ENCODE measurements around the gene CTIF.

Gene CTIF

GRCh38 chr18:48729404-48729803 is 190.6 kb downstream of the CTIF start:
- no peak for DNase-seq (ENCODE audit: low read depth in 2 of 2)

GRCh38 chr18:48730010-48730409 is 191.2 kb downstream of the CTIF start:
- no peak for DNase-seq (ENCODE audit: low read depth in 2 of 2)

- no peak for DNase-seq (ENCODE audit: low read depth in 2 of 2)
These were observed 194.1 kb downstream of the CTIF start for GRCh38 chr18:48732767-48733424.

DNA sequence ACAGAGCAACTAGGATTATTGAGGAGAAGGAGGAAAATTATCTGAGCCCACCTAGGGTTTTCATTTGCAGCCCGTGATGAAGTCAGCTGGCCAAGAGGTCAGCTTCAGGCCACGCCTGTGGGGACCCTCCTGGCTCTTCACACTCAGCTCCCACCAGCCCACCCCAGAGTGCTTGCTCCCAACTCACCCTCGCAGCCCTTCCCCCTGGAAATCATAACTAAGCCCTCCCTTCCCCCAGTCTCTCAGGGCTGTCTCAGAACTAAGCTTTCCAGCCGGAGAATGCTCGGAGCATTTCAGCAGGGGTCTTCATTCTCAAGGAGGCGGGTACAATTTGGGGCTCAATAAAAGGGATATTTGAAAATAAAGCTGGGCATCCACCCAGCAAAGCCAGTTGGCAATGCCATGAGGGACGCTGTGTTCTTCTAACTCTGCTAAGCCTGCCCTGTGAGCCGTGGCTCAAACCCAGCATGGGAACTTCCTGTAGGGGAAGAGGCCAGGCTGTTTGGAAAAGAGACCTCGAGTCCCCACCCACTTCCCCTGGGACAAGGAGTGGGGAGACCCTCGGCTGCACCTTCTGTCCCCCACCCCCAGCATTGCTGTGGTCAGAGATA is 194.9 kb downstream of the CTIF start:
- DNase-seq (ENCODE audit: low read depth in 2 of 2): no peak

- DNase-seq (ENCODE audit: low read depth in 2 of 2): no peak
These were observed 195.6 kb downstream of the CTIF start for GRCh38 chr18:48734460-48734859.

DNA sequence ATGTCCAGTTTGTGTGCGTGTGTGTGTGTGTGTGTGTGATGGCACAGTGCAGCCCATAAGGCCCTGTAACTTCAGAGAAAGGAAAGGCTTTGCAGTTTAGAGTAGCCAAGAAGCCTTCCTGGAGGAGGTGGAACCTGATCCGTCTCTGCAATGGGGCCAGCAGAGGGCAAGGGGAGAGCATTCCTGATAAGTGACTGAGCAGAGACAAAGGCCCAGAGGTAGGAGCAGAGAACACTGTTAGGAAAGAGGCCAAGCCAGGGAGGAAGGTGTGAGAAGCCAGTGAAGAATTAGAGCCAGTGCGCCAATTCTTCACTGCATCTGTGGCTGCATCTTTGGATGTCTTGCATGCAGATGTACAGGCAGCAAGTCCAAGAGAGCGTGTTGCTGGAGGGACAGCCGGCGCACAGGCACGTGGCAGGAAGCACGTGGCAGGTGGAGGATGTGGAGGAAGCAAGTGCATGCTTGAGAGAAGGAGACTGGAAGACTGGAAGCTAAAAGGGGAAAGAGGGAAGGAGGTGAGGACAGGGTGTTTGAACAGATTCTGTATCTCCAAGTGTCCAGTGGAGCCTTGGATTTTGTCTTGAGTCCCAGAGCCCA is 196.3 kb downstream of the CTIF start:
- no peak for DNase-seq (ENCODE audit: low read depth in 2 of 2)

GRCh38 chr18:48735681-48736255 is 196.9 kb downstream of the CTIF start:
- no peak for DNase-seq (ENCODE audit: low read depth in 2 of 2)

DNA sequence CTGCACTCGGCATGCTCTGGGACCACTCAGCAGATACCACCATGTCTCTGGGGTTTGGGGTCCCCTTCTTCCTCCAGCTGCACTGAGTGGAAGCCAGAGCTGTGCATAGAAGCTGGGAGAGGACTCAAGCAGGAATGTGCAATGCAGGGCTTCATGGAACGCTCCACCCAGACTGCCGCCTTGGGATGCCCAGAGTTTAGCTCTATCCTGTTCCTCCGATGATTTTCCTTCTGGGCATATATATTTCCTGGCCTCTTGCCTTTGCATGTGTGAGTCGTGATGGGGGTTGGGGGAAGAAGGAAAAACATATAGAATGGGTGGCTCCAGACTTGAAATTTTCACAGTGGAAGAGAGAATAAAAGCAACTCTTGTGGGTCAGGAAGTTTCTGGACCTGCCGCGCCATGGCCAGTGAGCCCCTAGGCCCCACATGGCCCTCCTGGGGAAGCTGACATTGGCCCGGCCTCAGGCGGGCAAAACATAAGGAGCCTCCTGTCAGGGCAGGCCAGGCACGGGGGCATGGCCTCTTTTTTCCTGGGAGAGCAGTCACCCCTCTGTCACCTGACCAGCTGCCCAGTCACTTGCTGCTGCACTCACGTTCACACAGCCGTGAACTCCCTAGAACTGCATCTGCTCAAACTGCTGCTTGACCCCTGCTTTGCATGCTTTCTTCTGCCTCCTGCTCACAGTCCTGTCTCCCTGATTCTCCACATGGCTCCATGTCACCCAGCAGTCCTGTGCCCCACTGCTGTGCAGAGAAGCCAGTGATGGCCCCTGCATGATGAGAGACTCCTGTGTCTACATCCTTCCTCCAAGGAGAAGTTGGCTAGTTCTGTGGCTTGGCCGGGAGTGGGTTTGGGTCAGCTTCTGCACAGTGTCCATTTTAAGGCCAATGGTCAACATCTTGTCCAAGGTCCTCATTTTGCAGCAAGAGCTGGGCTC is 197.8 kb downstream of the CTIF start:
- no peak for DNase-seq (ENCODE audit: low read depth in 2 of 2)

DNA sequence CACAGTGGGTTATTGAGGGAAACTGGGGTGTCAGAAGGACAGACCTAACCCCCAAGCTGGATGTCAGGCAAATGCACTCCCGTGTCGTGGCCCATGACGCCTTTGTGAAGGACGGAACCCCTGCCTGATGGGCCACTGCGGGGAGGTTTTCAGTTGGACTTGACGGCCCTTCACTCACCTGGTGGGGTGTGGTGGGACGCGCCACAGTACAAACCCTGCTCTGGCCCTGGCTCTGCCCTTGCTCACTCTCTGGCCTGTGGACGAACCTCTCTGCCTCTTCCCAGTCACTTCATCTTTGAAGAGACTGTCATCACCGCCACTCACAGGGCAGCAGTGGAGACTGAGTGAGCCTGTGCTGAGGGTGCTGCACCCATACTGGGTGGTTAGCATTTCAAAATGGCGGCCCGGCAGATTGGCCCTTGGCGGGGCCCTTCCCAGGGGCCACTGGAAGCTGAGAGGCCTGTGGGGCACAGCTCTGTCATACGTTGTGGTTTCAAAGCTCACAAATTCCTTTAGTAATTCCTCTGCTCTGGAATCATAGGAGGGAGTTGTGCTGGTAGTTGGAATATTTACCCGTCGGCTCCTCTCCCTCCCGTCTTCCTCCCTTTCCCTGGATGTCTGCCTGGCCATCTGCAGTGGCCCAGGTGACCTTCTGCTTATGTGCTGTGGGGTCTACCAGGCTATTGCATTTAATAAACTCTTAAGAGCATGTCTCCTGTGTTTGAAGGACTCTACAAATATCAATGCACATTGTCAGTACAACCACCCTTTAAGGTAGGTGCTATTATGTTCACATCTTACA is 200.6 kb downstream of the CTIF start:
- DNase-seq (ENCODE audit: low read depth in 2 of 2): no peak

- DNase-seq (ENCODE audit: low read depth in 2 of 2): no peak
These were observed 201.2 kb downstream of the CTIF start for GRCh38 chr18:48740068-48740440.

GRCh38 chr18:48740851-48741485 is 202.1 kb downstream of the CTIF start:
- DNase-seq (ENCODE audit: low read depth in 2 of 2): no peak

- DNase-seq (ENCODE audit: low read depth in 2 of 2): no peak
These were observed 203.0 kb downstream of the CTIF start for GRCh38 chr18:48741866-48742265.

DNA sequence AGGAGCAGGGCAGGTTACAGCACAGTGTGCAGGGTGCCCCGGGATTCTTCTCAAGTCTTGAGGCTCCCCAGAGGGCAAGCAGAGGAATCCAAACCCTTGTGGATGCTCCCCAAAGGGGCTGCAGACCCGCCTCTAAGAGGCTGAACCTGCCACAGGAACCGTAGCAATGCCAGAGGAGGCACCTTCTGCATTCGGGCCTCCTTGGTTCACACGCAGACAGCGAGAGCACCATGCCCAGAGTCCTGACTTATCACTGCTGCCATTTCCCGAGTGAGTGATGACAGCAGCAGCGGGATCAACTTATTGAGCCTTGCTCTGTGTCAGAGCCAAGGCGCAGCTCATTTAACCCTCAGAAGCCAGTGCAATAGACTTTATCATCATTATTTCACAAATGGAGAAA is 203.5 kb downstream of the CTIF start:
- no peak for DNase-seq (ENCODE audit: low read depth in 2 of 2)

- no peak for DNase-seq (ENCODE audit: low read depth in 2 of 2)
These were observed 204.1 kb downstream of the CTIF start for GRCh38 chr18:48742706-48743475.

- no peak for DNase-seq (ENCODE audit: low read depth in 2 of 2)
These were observed 205.1 kb downstream of the CTIF start for GRCh38 chr18:48743886-48744285.

DNA sequence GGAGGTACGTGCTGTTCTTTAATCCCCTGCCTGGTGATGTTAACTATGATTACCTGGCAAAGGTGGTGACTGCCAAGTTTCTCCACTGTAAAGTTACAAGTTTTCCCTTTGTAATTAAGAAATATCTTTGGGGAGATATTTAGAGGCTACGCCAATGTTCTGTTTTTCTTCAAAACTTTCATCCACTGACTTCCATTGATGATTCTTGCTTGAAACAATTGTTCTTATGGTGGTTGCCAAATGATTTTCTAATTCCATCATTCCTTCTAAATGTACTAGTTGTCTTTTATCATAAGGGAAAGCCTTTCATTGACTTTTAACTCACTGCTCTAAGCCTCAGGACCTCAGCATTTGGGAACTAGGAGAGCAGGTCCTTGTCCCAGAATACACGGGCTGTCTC is 206.5 kb downstream of the CTIF start:
- DNase-seq (ENCODE audit: low read depth in 2 of 2): no peak

GRCh38 chr18:48749768-48750167 is 210.9 kb downstream of the CTIF start:
- DNase-seq (ENCODE audit: low read depth in 2 of 2): no peak

DNA sequence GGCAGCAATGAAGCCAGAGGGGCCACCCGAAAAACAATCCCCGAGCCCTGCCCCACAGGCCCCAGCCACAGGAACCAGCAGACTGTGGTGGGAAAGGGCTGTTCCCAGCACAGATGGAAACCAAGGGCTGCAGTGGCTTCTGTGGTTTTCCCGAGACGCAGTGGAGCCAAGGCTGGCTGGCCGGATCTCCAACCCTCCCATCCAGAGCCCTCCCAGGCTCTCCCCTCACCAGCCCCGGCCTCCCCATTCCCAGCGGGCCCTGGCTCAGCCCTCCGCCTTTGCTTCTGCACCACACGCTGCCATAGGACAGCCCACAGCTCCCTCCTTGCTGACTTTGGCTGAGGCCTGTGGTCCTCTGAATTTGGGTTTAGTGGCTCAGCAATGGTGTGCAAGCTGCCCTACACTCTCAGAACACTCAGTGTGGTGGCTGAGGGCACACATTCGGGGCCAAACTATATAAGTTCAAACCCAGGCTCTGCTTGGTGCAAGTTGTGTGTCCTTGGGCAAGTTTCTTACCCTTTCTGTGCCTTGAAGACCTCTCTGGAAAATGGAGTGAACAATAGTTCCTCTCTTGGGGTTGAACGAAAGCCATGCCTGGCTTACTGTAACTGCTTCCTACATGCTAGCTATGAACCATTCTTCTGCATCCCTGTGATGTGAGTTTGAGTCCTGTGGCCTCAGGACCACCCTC is 211.8 kb downstream of the CTIF start:
- DNase-seq (ENCODE audit: low read depth in 2 of 2): no peak

DNA sequence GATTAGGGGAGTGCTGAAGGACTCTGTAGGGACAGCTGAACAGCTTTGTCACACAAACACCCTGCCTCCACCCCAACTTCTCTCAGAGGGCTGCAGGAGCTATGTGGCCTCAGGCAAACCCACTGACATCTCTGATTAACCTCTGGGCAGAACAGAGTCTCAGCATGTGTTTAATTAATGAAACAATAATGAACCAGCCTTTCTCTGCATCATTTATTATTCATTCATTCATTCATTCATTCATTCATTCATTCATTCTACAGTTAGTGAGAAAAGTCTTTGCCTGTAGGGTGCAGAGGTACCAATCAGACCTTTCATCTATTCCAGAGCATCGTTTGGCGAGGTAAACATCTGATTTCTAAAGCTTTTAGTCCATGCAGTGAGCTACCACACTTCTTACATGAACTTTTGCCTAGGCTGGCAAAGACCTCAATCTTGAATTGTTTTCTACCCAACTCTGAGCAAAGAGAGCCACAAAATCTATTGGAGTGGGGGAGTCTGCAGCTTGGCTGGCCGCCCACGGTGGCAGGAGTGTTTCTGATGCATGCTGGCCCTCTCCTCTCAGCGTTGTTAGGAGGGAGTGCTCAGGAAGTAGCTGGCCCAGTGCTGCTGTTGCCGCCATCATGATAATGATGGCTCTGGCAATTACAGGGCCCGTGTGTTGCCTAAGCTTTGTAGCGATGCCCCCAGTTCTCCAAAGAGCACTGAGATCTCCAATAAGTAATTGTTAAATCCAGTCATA is 213.1 kb downstream of the CTIF start:
- no peak for DNase-seq (ENCODE audit: low read depth in 2 of 2)

Measured in stimulated activated CD4-positive, alpha-beta T cell treated with anti-CD3 and anti-CD28 coated beads, Interleukin-4, amount 100 ng/mL, for 48 hours (primary cell).